GM15510 (cell line): ENCODE data around the gene ASPDH.

ENCODE experiments used
- POLR2A ChIP-seq: IDR thresholded peaks from 3 replicates; pipeline ENCODE4 v1.6.1; 2011; ENCODE audit warnings: borderline replicate concordance; ENCODE audit not compliant: insufficient read length; ENCODE audit errors: extremely low read depth

The ASPDH gene

DNA sequence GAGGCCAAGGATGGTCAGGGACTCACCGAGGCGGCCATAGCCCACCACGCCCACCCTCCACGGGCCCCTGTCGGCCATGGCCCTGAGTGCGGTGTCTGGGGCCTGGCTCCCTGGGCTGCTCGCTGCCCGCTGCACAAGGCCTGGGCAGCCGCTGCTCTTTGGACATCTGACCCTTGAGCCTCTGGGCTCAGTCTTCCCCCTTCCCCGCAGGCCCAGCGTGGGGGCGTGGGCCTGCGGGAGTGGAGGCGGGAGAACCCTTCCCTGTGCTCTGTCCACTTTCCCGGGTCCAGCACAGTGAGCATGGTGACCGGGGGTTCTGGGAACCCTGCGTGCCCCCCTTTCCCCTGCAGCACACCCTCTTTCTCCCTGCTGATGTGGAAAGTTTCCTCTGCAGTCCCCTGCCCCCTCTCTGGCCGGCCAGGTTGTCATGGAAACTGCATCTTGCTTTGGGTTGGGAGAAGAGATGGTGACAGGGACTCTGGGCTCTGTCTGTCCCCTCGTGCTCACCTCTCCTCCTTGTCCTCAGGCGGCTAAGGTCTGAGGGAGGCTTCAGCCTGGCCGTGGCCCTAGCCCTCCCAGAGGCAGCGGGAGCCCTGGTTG lies at the start of gene ASPDH:
Gene ASPDH (minus strand): TSS at position 168 of the 600 bp plus-strand sequence. CDS start 90 bp downstream, at position 78.
- TF ChIP-seq POLR2A = no peak

DNA sequence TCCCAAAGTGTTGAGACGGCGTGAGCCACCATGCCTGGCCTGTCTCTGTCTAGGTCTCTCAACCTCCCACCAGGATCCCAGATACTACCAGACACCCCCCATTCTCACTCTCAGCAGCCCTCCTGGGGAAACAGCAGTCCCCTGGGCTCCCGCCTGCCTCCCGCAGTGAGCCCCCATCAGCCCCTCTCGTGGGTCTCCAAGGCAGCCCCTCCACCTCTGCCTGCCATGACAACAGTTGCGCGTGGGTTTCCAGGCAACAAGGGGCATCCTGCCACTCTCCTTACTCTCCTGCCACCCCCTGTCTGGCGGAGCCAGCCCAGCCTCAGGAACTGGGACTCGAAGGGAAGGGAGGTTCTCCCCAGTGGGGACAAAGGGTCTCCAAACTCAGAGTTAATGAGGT lies 49.3 kb upstream of the ASPDH start:
- TF ChIP-seq POLR2A = no peak

GRCh38 chr19:50562329-50562728 lies 48.6 kb upstream of the ASPDH start:
- no peak for TF ChIP-seq POLR2A

- no peak for TF ChIP-seq POLR2A
These were observed 45.9 kb upstream of the ASPDH start for GRCh38 chr19:50559636-50560035.

- no peak for TF ChIP-seq POLR2A
These were observed 44.7 kb upstream of the ASPDH start for GRCh38 chr19:50558449-50558848.

DNA sequence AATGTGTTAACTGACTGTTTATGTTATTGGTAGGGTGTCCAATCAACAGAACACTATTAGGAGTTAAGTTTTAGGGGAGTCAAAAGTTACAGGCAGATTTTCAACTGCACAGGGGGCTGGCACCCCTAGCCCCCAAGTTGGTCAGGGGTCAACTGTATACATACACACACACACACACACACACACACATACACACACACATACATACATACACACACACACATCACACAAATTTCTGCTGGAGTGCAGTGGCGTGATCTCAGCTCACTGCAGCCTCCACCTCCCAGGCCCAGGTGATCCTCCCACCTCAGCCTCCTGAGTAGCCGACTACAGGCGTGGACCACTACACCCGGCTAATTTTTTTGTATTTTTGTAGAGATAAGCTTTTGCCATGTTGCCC lies 44.3 kb upstream of the ASPDH start:
- no peak for TF ChIP-seq POLR2A

DNA sequence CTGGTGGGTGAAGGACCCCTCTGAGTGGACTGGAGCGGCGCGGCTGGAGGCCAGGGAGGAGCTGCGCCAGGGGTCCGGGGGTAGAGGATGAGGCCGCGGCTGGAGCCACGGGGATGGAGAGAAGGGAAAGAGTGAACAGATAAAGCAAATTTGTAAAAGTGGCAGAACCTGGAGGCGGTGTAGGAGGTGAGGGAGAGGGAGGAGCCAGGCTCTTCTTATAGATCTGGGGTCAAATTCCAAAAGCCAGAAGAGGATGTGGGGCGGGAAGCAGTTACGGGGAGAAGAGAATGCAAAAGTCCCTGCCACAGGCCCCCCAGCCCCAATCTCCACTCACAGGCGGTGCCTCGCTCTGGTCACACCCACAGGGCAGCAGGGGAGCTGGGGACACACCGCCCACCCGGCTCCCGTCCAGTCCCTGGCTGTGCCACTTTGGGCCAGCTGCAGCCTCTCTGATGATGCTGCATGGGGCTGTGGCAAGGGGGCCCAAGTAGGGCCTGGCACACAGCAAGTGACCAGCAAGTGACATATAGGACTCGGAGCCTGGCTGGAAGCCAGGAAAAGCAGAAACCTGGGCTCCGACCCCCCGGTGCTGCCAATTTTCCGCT lies 43.4 kb upstream of the ASPDH start:
- no peak for TF ChIP-seq POLR2A

GRCh38 chr19:50556282-50557008 lies 42.7 kb upstream of the ASPDH start:
- TF ChIP-seq POLR2A = no peak

GRCh38 chr19:50555450-50556281 lies 42.0 kb upstream of the ASPDH start:
- TF ChIP-seq POLR2A = no peak

DNA sequence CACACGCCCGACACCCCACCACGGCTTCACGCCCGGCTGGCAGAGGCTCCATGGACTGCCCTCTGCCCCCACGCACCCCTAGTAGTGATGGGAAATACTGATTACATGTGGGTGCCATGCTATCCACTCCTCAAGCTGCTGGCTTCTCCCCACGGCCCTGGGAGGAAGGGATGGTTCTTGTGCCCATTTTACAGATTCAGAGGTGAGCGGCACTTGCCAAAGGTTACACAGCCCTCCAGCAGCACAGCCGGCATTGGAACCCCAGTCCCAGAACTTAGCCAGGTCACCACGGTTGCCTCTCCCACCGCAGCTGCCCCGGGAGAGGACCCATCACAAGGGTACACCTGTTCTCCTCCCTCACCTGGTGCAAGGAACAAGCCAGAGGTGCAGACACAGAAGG lies 41.3 kb upstream of the ASPDH start:
- no peak for TF ChIP-seq POLR2A

DNA sequence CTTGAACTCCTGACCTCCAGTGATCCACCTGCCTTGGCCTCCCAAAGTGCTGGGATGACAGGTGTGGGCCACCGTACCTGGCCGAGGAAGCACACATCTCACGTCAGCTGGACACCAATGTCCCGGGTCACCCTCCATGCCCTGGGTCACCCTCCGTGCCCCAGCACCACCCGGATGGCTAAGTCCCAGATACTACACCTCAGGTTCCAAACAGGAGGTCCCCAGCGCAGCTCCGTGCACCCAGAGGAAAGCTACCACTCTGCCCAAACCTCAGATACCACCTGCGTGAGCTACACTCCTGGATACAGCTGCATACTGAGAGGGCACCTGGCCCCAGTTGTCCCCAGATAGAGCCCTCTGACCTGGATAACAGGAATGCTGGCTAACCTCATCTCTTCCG lies 40.5 kb upstream of the ASPDH start:
- TF ChIP-seq POLR2A = no peak

- TF ChIP-seq POLR2A = no peak
These were observed 39.5 kb upstream of the ASPDH start for GRCh38 chr19:50553134-50553703.

DNA sequence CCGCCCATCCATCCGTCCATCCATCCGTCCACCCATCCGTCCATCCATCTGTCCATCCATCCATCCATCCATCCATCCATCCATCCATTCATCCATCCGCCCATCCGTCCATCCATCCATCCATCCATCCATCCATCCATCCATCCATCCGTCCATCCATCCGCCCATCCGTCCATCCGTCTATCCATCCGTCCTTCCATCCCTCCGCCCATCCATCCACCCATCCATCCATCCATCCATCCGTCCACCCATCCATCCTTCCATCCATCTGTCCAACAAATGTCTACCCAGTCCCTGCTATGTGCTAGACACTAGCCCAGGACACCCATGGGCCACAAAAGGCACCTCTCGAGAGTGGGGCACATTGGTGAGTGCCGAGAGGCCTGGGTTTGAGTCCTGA lies 38.8 kb upstream of the ASPDH start:
- no peak for TF ChIP-seq POLR2A

GRCh38 chr19:50551715-50552187 lies 38.0 kb upstream of the ASPDH start:
- no peak for TF ChIP-seq POLR2A
